ENCODE results near the gene NYAP1.
"Not testable (repeated sequence)": the region's sequence is repeated elsewhere in the genome, so short reads cannot be mapped to it uniquely, and the experiment has no call there.

The NYAP1 gene

GRCh38 chr7:100540073-100540723, 56.5 kb downstream of the NYAP1 start:
- no peak for TF ChIP-seq CTCF (IDR thresholded peaks at IDR 0.05; ENCODE audit: insufficient read depth, low read length, missing control alignments)
- peak overlapping the region; percentile 79 for H3K4me3 ChIP-seq (ENCODE audit: low read depth, low read length)
- POLR2A ChIA-PET, result interaction anchor here (0.6 to 1.1 kb wide), 2 partner anchors 18 to 50 kb away, joined by 3 to 4 read pairs; no protein-coding TSS in a partner anchor
- CTCF ChIA-PET, result interaction anchor here (1.0 to 22.1 kb wide), 4 partner anchors 21 to 71 kb away, joined by 3 to 396 read pairs (median 6); partner anchors contain the start of gene NYAP1
- DNase-seq (ENCODE audit: low read depth, low spot score), result no peak

- CTCF ChIA-PET, result interaction anchor here (0.9 to 22.1 kb wide), 3 partner anchors 20 to 72 kb away, joined by 3 to 396 read pairs (median 3); no protein-coding TSS in a partner anchor
- POLR2A ChIA-PET, result interaction anchor here (0.7 kb wide), 1 partner anchor 9 kb away, joined by 4 read pairs; no protein-coding TSS in a partner anchor
- H3K4me3 ChIP-seq (ENCODE audit: low read depth, low read length); DNase-seq (ENCODE audit: low read depth, low spot score): not testable (repeated sequence)
Observed at GRCh38 chr7:100541309-100541708, 57.6 kb downstream of the NYAP1 start.

GRCh38 chr7:100543586-100543985, 59.9 kb downstream of the NYAP1 start:
- ChIA-PET POLR2A (interaction anchor here (0.5 kb wide), 1 partner anchor 16 kb away, joined by 3 read pairs; no protein-coding TSS in a partner anchor), CTCF (interaction anchor here (0.8 to 22.1 kb wide), 6 partner anchors 17 to 307 kb away, joined by 3 to 396 read pairs (median 4); partner anchors contain the start of gene NYAP1)
- H3K4me3 ChIP-seq (ENCODE audit: low read depth, low read length), result no peak overlapping the region
- no peak for DNase-seq (ENCODE audit: low read depth, low spot score)
- TF ChIP-seq CTCF (IDR thresholded peaks at IDR 0.05; ENCODE audit: insufficient read depth, low read length, missing control alignments), result no peak

GRCh38 chr7:100544386-100544785, 60.7 kb downstream of the NYAP1 start:
- no peak overlapping the region for H3K4me3 ChIP-seq (ENCODE audit: low read depth, low read length)
- no peak for DNase-seq (ENCODE audit: low read depth, low spot score)
- TF ChIP-seq CTCF (IDR thresholded peaks at IDR 0.05; ENCODE audit: insufficient read depth, low read length, missing control alignments), result no peak
- ChIA-PET CTCF (interaction anchor here (1.1 to 22.1 kb wide), 7 partner anchors 17 to 306 kb away, joined by 3 to 396 read pairs (median 4); partner anchors contain the start of gene NYAP1), POLR2A (interaction anchor here (1.0 kb wide), 1 partner anchor 12 kb away, joined by 3 read pairs; no protein-coding TSS in a partner anchor)
